Parathyroid adenoma (tissue), 2 donors: Measurements from ENCODE around the gene STPG3.
"Not testable (repeated sequence)": the region's sequence is repeated elsewhere in the genome, so short reads cannot be mapped to it uniquely, and the experiment has no call there.

ENCODE experiments used
- H2AFZ ChIP-seq: fragments of 300-600 bp; sonication (generic); one replicate; pipeline ENCODE4 v1.7.0; 2017; ENCODE audit warnings: antibody characterized with exemption, mild to moderate bottlenecking
- H3K27ac ChIP-seq: fragments of 300-600 bp; sonication (generic); one replicate; pipeline ENCODE4 v1.7.0; 2017
- H3K27me3 ChIP-seq: fragments of 300-600 bp; sonication (generic); one replicate; pipeline ENCODE4 v1.7.0; 2017; ENCODE audit warnings: low read length; ENCODE audit not compliant: control insufficient read depth, insufficient read depth
- H3K36me3 ChIP-seq: fragments of 300-600 bp; sonication (generic); one replicate; pipeline ENCODE4 v1.7.0; 2017; ENCODE audit warnings: low read length; ENCODE audit not compliant: control insufficient read depth, insufficient read depth
- H3K4me1 ChIP-seq: fragments of 300-600 bp; sonication (generic); one replicate; pipeline ENCODE4 v1.7.0; 2017; ENCODE audit warnings: control low read depth
- H3K4me2 ChIP-seq: fragments of 300-600 bp; sonication (generic); one replicate; pipeline ENCODE4 v1.7.0; 2017; ENCODE audit warnings: low read length
- H3K4me3 ChIP-seq: fragments of 300-600 bp; sonication (generic); one replicate; pipeline ENCODE4 v1.7.0; 2017; ENCODE audit warnings: low read depth, low read length
- H3K79me2 ChIP-seq: fragments of 300-600 bp; sonication (generic); one replicate; pipeline ENCODE4 v1.7.0; 2017; ENCODE audit warnings: control low read depth
- H3K9ac ChIP-seq: fragments of 300-600 bp; sonication (generic); one replicate; pipeline ENCODE4 v1.7.0; 2017; ENCODE audit warnings: mild to moderate bottlenecking
- H3K9me3 ChIP-seq: fragments of 300-600 bp; sonication (generic); one replicate; pipeline ENCODE4 v1.7.0; 2017; ENCODE audit warnings: low read length; ENCODE audit not compliant: control insufficient read depth
- CTCF ChIP-seq: fragments of 300-600 bp; sonication (generic); IDR thresholded peaks from one replicate; pipeline ENCODE4 v1.7.0; 2017; ENCODE audit warnings: antibody characterized with exemption, mild to moderate bottlenecking
- donor health status: primary hyperparathyroidism.

The STPG3 gene

GRCh38 chr9:137240841-137241489, 10.1 kb upstream of the STPG3 start, which contains the start of gene TUBB4B:
Gene TUBB4B, plus strand, starts transcription at chr9:137241287. Its CDS starts 74 bp downstream, at chr9:137241361.
- Histone ChIP-seq H3K36me3 (no peaks in the 10 kb centered on the region), H3K9me3 (no peaks in the 10 kb centered on the region), H3K79me2 (no peaks in the 10 kb centered on the region), H3K27me3 (no peaks in the 10 kb centered on the region), H3K27ac (peak within 1 kb of the TSS; percentile 96), H3K4me1 (peaks cover 16% of the 10 kb centered on the region), H2AFZ (peak within 1 kb of the TSS; percentile 85), H3K9ac (no peak within 1 kb of the TSS), H3K4me3 (peak within 1 kb of the TSS; percentile 86), H3K4me2 (peak within 1 kb of the TSS; percentile 94)
- TF ChIP-seq CTCF, result no peak

- Histone ChIP-seq H3K9ac (no peak overlapping the region), H3K9me3 (no peaks in the 10 kb centered on the region), H3K4me3 (peak overlapping the region; percentile 69), H3K27ac (peak overlapping the region; percentile 69), H3K79me2 (no peaks in the 10 kb centered on the region), H3K27me3 (no peaks in the 10 kb centered on the region), H3K4me2 (peak overlapping the region; percentile 94), H2AFZ (no peak overlapping the region), H3K36me3 (no peaks in the 10 kb centered on the region), H3K4me1 (peaks cover 9% of the 10 kb centered on the region)
- no peak for TF ChIP-seq CTCF
Observed at GRCh38 chr9:137241490-137242268, 9.4 kb upstream of the STPG3 start.

- Histone ChIP-seq H3K4me1 (peaks cover 5% of the 10 kb centered on the region), H3K9ac (no peak overlapping the region), H3K4me3 (peak overlapping the region; percentile 69), H3K4me2 (peak overlapping the region; percentile 94), H3K36me3 (no peaks in the 10 kb centered on the region), H3K27ac (peak overlapping the region; percentile 53), H2AFZ (no peak overlapping the region), H3K27me3 (no peaks in the 10 kb centered on the region), H3K79me2 (no peaks in the 10 kb centered on the region), H3K9me3 (no peaks in the 10 kb centered on the region)
- TF ChIP-seq CTCF, result no peak
Observed at GRCh38 chr9:137242269-137243203, 8.6 kb upstream of the STPG3 start.

- H3K27ac ChIP-seq, H3K36me3 ChIP-seq: not testable (repeated sequence)
Observed at GRCh38 chr9:137243266-137243625, 7.8 kb upstream of the STPG3 start.

More at GRCh38 chr9:137243266-137243625, 7.8 kb upstream of the STPG3 start:
- not testable (repeated sequence) for H3K4me1 ChIP-seq, H3K4me2 ChIP-seq, H3K9ac ChIP-seq, H2AFZ ChIP-seq, H3K27me3 ChIP-seq, H3K9me3 ChIP-seq, H3K79me2 ChIP-seq, H3K4me3 ChIP-seq
